Mesothelial cell of epicardium (in vitro differentiated cells): ENCODE results near the gene AKR7A3. TPM values are rescaled to one million over a fixed set of nuclear protein-coding genes. Genes with fewer than 3 reads are reported as not detected.

Experiments used
- DNase-seq, 2 experiments: peaks; one replicate each; pipeline ENCODE4 v3.0.0; 2021; ENCODE audit warnings: low spot score in 2 of 2; ENCODE audit not compliant: unreplicated experiment in 2 of 2
- H3K27ac Mint-ChIP-seq: 2 replicates; pipeline ENCODE4 v1.8.0; 2021; ENCODE audit warnings: mixed read lengths
- H3K27me3 Mint-ChIP-seq: 2 replicates; pipeline ENCODE4 v1.8.0; 2021; ENCODE audit warnings: low read depth, mixed read lengths
- H3K36me3 Mint-ChIP-seq: 2 replicates; pipeline ENCODE4 v1.8.0; 2021; ENCODE audit warnings: mixed read lengths
- H3K4me1 Mint-ChIP-seq: 2 replicates; pipeline ENCODE4 v1.8.0; 2021; ENCODE audit warnings: mixed read lengths
- H3K4me3 Mint-ChIP-seq: 2 replicates; pipeline ENCODE4 v1.8.0; 2021; ENCODE audit warnings: mild to moderate bottlenecking, moderate library complexity, mixed read lengths
- H3K9me3 Mint-ChIP-seq: 2 replicates; pipeline ENCODE4 v1.8.0; 2021; ENCODE audit warnings: mixed read lengths
- CTCF ChIP-seq: fragments of 200-600 bp; sonication (generic); IDR thresholded peaks from one replicate; pipeline ENCODE4 v1.5.0; 2021; ENCODE audit warnings: antibody characterized with exemption; ENCODE audit not compliant: unreplicated experiment
- total RNA-seq: library from RNA; stranded (reverse); gene quantifications from 3 replicates; pipeline ENCODE4 v1.2.1, GENCODE V29; 2021

Gene AKR7A3
- total RNA-seq, 1 donor from 2014 or later = 2.8 TPM

- H3K9me3 Mint-ChIP-seq = no peaks in the 10 kb centered on the region
- no peak for DNase-seq
Observed at GRCh38 chr1:19323987-19324664, 35.6 kb upstream of the AKR7A3 start.

GRCh38 chr1:19322481-19322880 lies 33.9 kb upstream of the AKR7A3 start:
- Mint-ChIP-seq H3K4me3 (no peak overlapping the region), H3K36me3 (peaks cover 16% of the 10 kb centered on the region), H3K27me3 (no peaks in the 10 kb centered on the region), H3K9me3 (no peaks in the 10 kb centered on the region), H3K4me1 (no peaks in the 10 kb centered on the region), H3K27ac (no peak overlapping the region)
- no peak for TF ChIP-seq CTCF
- DNase-seq = no peak

More at GRCh38 chr1:19323987-19324664, 35.6 kb upstream of the AKR7A3 start:
- Mint-ChIP-seq H3K36me3 (peaks cover 15% of the 10 kb centered on the region), H3K4me3 (no peak overlapping the region), H3K27ac (no peak overlapping the region), H3K27me3 (no peaks in the 10 kb centered on the region), H3K4me1 (no peaks in the 10 kb centered on the region)
- TF ChIP-seq CTCF = no peak

GRCh38 chr1:19321071-19321470 lies 32.5 kb upstream of the AKR7A3 start:
- no peaks in the 10 kb centered on the region for H3K27me3 Mint-ChIP-seq
- H3K27ac Mint-ChIP-seq = no peak overlapping the region
- no peaks in the 10 kb centered on the region for H3K4me1 Mint-ChIP-seq
- no peak overlapping the region for H3K4me3 Mint-ChIP-seq
- DNase-seq = no peak
- H3K9me3 Mint-ChIP-seq = no peaks in the 10 kb centered on the region
- no peak for TF ChIP-seq CTCF
- H3K36me3 Mint-ChIP-seq = peaks cover 16% of the 10 kb centered on the region

- peaks cover 16% of the 10 kb centered on the region for H3K36me3 Mint-ChIP-seq
- no peak for TF ChIP-seq CTCF
- H3K4me1 Mint-ChIP-seq = no peaks in the 10 kb centered on the region
- no peak overlapping the region for H3K27ac Mint-ChIP-seq
- H3K27me3 Mint-ChIP-seq = no peaks in the 10 kb centered on the region
- no peak overlapping the region for H3K4me3 Mint-ChIP-seq
- DNase-seq = no peak
- H3K9me3 Mint-ChIP-seq = no peaks in the 10 kb centered on the region
Observed at GRCh38 chr1:19319196-19319595, 30.6 kb upstream of the AKR7A3 start.

- DNase-seq = no peak
- no peaks in the 10 kb centered on the region for H3K27me3 Mint-ChIP-seq
- TF ChIP-seq CTCF = no peak
- peaks cover 14% of the 10 kb centered on the region for H3K36me3 Mint-ChIP-seq
- H3K9me3 Mint-ChIP-seq = no peaks in the 10 kb centered on the region
- no peak overlapping the region for H3K27ac Mint-ChIP-seq
- H3K4me1 Mint-ChIP-seq = peaks cover 10% of the 10 kb centered on the region
- H3K4me3 Mint-ChIP-seq = no peak overlapping the region
Observed at GRCh38 chr1:19317126-19317910, 28.7 kb upstream of the AKR7A3 start.
